ENCODE measurements around the gene LIN28B. TPM values are rescaled to one million over a fixed set of nuclear protein-coding genes. Genes with fewer than 3 reads are reported as not detected.

LIN28B gene
- total RNA-seq, 1 experiment from 2014 or later, result 0.25 TPM

GRCh38 chr6:104908888-104909525 lies 47.9 kb upstream of the LIN28B start (continued):
- TF ChIP-seq REST (IDR thresholded peaks at IDR 0.05; ENCODE audit: low read depth) (no peak), FOSL1 (IDR thresholded peaks at IDR 0.05; ENCODE audit: low read depth) (no peak), POLR2A (IDR thresholded peaks at IDR 0.05; ENCODE audit: borderline replicate concordance, extremely low read depth, insufficient read depth, insufficient read length) (no peak), SIN3A (IDR thresholded peaks at IDR 0.05; ENCODE audit: low read depth) (no peak), POLR2AphosphoS5 (IDR thresholded peaks at IDR 0.05; ENCODE audit: low read depth, low read length) (no peak), SRF (IDR thresholded peaks at IDR 0.05; ENCODE audit: low read depth) (no peak)

- ATAC-seq (no peak), DNase-seq (ENCODE audit: low read depth, low spot score) (no peak)
- ChIA-PET POLR2A (no interaction called here), CTCF (no interaction called here), RAD21 (ENCODE audit: low non-redundant PET in 1 of 2, low total read pairs in 2 of 2, uncharacterized antibody in 2 of 2, unreplicated experiment in 2 of 2) (no interaction called here)
- Histone ChIP-seq H3K4me2 (ENCODE audit: low read length) (no peak overlapping the region), H3K9me2 (ENCODE audit: insufficient read depth) (no peaks in the 10 kb centered on the region), H3K79me2 (ENCODE audit: insufficient read depth, low read length) (no peaks in the 10 kb centered on the region), H3K27ac (ENCODE audit: low read depth, low read length) (no peak overlapping the region), H3K9ac (ENCODE audit: low read length) (no peak overlapping the region), H4K20me1 (ENCODE audit: insufficient read depth) (no peaks in the 10 kb centered on the region), H3K9me3 (ENCODE audit: control insufficient read depth in 1 of 2, insufficient read depth in 1 of 2, low read depth in 1 of 2, low read length in 2 of 2) (no peaks in the 10 kb centered on the region), H2AFZ (ENCODE audit: low read depth, low read length, poor library complexity, severe bottlenecking) (no peak overlapping the region), H3K27me3 (ENCODE audit: insufficient read depth, low read length) (no peaks in the 10 kb centered on the region), H3K4me1 (ENCODE audit: control insufficient read depth in 1 of 2, insufficient read depth in 2 of 2, low read length in 2 of 2) (no peaks in the 10 kb centered on the region), H3K36me3 (ENCODE audit: control insufficient read depth in 1 of 2, insufficient read depth in 2 of 2, low read length in 2 of 2) (no peaks in the 10 kb centered on the region), H3K4me3 (replicated peaks in 1 of 2; ENCODE audit: low read depth in 1 of 2, low read length in 2 of 2) (no peak overlapping the region)
- intact Hi-C loops (cut with micrococcal nuclease), result no loop called here
- TF ChIP-seq EGR1 (IDR thresholded peaks at IDR 0.05; ENCODE audit: low read depth), result no peak
- TF ChIP-seq YY1 (IDR thresholded peaks at IDR 0.05; ENCODE audit: extremely low read depth, insufficient replicate concordance, low read depth, low read length), result no peak
- TF ChIP-seq, protein P1, sequence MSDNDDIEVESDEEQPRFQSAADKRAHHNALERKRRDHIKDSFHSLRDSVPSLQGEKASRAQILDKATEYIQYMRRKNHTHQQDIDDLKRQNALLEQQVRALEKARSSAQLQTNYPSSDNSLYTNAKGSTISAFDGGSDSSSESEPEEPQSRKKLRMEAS (IDR thresholded peaks at IDR 0.05), result no peak
- TF ChIP-seq EZH2phosphoT487 (IDR thresholded peaks at IDR 0.05; ENCODE audit: borderline replicate concordance), result no peak
- TF ChIP-seq ZNF274 (IDR thresholded peaks at IDR 0.05; ENCODE audit: low read depth, low read length), result no peak
- no peak for TF ChIP-seq CEBPB (IDR thresholded peaks at IDR 0.05; ENCODE audit: low read depth)
- TF ChIP-seq ELF1 (IDR thresholded peaks at IDR 0.05; ENCODE audit: borderline replicate concordance, low read depth), result no peak
- TF ChIP-seq POLR2AphosphoS5 (IDR thresholded peaks at IDR 0.05; ENCODE audit: low read depth, low read length), result no peak
- BruUV-seq (replicated peaks), result no TSS peak
These were observed 35.0 kb upstream of the LIN28B start for GRCh38 chr6:104921896-104922295.

Data from HCT116 (cell line).